Left kidney (tissue), 2 donors: ENCODE measurements around the gene FADS3. TPM values are rescaled to one million over a fixed set of nuclear protein-coding genes. Genes with fewer than 3 reads are reported as not detected.

ENCODE experiments used
- DNase-seq: peaks from one replicate; pipeline ENCODE4 v3.0.0-alpha.2; 2013
- polyA plus RNA-seq: library from polyadenylated mRNA; unstranded; fragments of 120-200 nt; gene quantifications from one replicate; pipeline ENCODE4 v1.2.1, GENCODE V29; 2013; ENCODE audit not compliant: insufficient read length

The FADS3 gene
- polyA plus RNA-seq, 1 donor, result 13.8 TPM

GRCh38 chr11:61837411-61838005, 53.8 kb downstream of the FADS3 start:
- no peak for DNase-seq

- no peak for DNase-seq
Measured at GRCh38 chr11:61836193-61836592, 55.2 kb downstream of the FADS3 start.

- no peak for DNase-seq
Measured at GRCh38 chr11:61834278-61835048, 56.9 kb downstream of the FADS3 start.

- DNase-seq, result no peak
Measured at GRCh38 chr11:61833926-61834277, 57.4 kb downstream of the FADS3 start.

- DNase-seq, result no peak
Measured at GRCh38 chr11:61833471-61833870, 57.9 kb downstream of the FADS3 start.

- no peak for DNase-seq
Measured at GRCh38 chr11:61832754-61833153, 58.6 kb downstream of the FADS3 start.

GRCh38 chr11:61832207-61832606, 59.1 kb downstream of the FADS3 start:
- no peak for DNase-seq

GRCh38 chr11:61830237-61831105, 60.9 kb downstream of the FADS3 start:
- no peak for DNase-seq

GRCh38 chr11:61829806-61830205, 61.5 kb downstream of the FADS3 start:
- no peak for DNase-seq

- DNase-seq, result peak; percentile 57
Measured at GRCh38 chr11:61828629-61829407, 62.5 kb downstream of the FADS3 start.

GRCh38 chr11:61828379-61828628, 63.0 kb downstream of the FADS3 start:
- no peak for DNase-seq

- peak; percentile 93 for DNase-seq
Measured at GRCh38 chr11:61827571-61828378, 63.6 kb downstream of the FADS3 start, which contains the start of gene FADS2. Gene FADS2, plus strand, starts transcription at chr11:61828300. Its CDS starts 91 bp downstream, at chr11:61828391.

GRCh38 chr11:61826930-61827570, 64.3 kb downstream of the FADS3 start:
- no peak for DNase-seq

Other genes with a start within 250 kb of the FADS3 start
- 3.2 TPM for gene DAGLA, start 211.2 kb downstream of the FADS3 start, polyA plus RNA-seq
- 23.1 TPM for gene MYRF, start 138.9 kb downstream of the FADS3 start, polyA plus RNA-seq
- gene TMEM258, start 98.9 kb downstream of the FADS3 start, polyA plus RNA-seq, result 161 TPM
- gene FEN1, start 98.6 kb downstream of the FADS3 start, polyA plus RNA-seq, result 45.0 TPM
- 49.0 TPM for gene FADS1, start 74.5 kb downstream of the FADS3 start, polyA plus RNA-seq
- gene FADS2, start 63.2 kb downstream of the FADS3 start, polyA plus RNA-seq, result 105 TPM
- gene RAB3IL1, start 26.0 kb upstream of the FADS3 start, polyA plus RNA-seq, result 18.7 TPM
- gene BEST1, start 58.8 kb upstream of the FADS3 start, polyA plus RNA-seq, result 4.1 TPM
- gene FTH1, start 76.1 kb upstream of the FADS3 start, polyA plus RNA-seq, result 2,056 TPM
- 51.0 TPM for gene INCENP, start 232.5 kb upstream of the FADS3 start, polyA plus RNA-seq